Ectodermal cell (in vitro differentiated cells): Measurements from ENCODE around the gene RBP3.

ENCODE experiments used
- H3K27ac ChIP-seq: 2 replicates; pipeline ENCODE4 v1.7.0; 2013; ENCODE audit warnings: mild to moderate bottlenecking, low read depth, low read length; ENCODE audit not compliant: insufficient read depth, poor library complexity, severe bottlenecking
- H3K27me3 ChIP-seq: 2 replicates; pipeline ENCODE4 v1.7.0; 2013; ENCODE audit warnings: mild to moderate bottlenecking, low read length; ENCODE audit not compliant: insufficient read depth, control insufficient read depth, poor library complexity, severe bottlenecking
- H3K36me3 ChIP-seq: one replicate; pipeline ENCODE4 v1.7.0; 2013; ENCODE audit warnings: low read length; ENCODE audit not compliant: control insufficient read depth, insufficient read depth
- H3K4me1 ChIP-seq: one replicate; pipeline ENCODE4 v1.7.0; 2013; ENCODE audit warnings: low read length; ENCODE audit not compliant: control insufficient read depth, insufficient read depth
- H3K4me3 ChIP-seq: 2 replicates; pipeline ENCODE4 v1.7.0; 2013; ENCODE audit warnings: low read depth, low read length, control low read depth; ENCODE audit not compliant: insufficient read depth
- H3K9me3 ChIP-seq: 2 replicates; pipeline ENCODE4 v1.7.0; 2013; ENCODE audit warnings: mild to moderate bottlenecking, low read length, moderate library complexity; ENCODE audit not compliant: control insufficient read depth
- WGBS, 2 experiments: methylation state at CpG; one replicate each; pipeline ENCODE4 v1.1.7; 2013; ENCODE audit warnings: missing lambda C conversion rate in 2 of 2; 5-methylcytosine and 5-hydroxymethylcytosine counted together

RBP3 gene

GRCh38 chr10:47370015-47370767, 22.0 kb downstream of the RBP3 start:
- Histone ChIP-seq H3K27ac (no peak overlapping the region), H3K4me1 (no peaks in the 10 kb centered on the region), H3K36me3 (no peaks in the 10 kb centered on the region), H3K9me3 (no peaks in the 10 kb centered on the region), H3K27me3 (no peaks in the 10 kb centered on the region), H3K4me3 (no peak overlapping the region)
- 90 to 93% methylated on average over 10 to 11 of the region's 11 CpGs for WGBS, 2 experiments

- Histone ChIP-seq H3K4me1 (no peaks in the 10 kb centered on the region), H3K9me3 (no peaks in the 10 kb centered on the region), H3K27me3 (no peaks in the 10 kb centered on the region), H3K27ac (no peak overlapping the region), H3K36me3 (no peaks in the 10 kb centered on the region), H3K4me3 (no peak overlapping the region)
- 97% methylated on average over 7 of the region's 7 CpGs for WGBS, 2 experiments
These were observed 22.7 kb downstream of the RBP3 start for GRCh38 chr10:47370878-47371277.

GRCh38 chr10:47371629-47372485, 23.7 kb downstream of the RBP3 start:
- Histone ChIP-seq H3K4me3 (no peak overlapping the region), H3K27ac (no peak overlapping the region), H3K9me3 (no peaks in the 10 kb centered on the region), H3K27me3 (no peaks in the 10 kb centered on the region), H3K4me1 (no peaks in the 10 kb centered on the region), H3K36me3 (no peaks in the 10 kb centered on the region)
- 88 to 89% methylated on average over 6 to 7 of the region's 7 CpGs for WGBS, 2 experiments

- Histone ChIP-seq H3K36me3 (no peaks in the 10 kb centered on the region), H3K27me3 (no peaks in the 10 kb centered on the region), H3K4me1 (no peaks in the 10 kb centered on the region), H3K27ac (no peak overlapping the region), H3K4me3 (no peak overlapping the region), H3K9me3 (no peaks in the 10 kb centered on the region)
- WGBS, 2 experiments, result 89 to 92% methylated on average over 6 of the region's 6 CpGs
These were observed 24.6 kb downstream of the RBP3 start for GRCh38 chr10:47372726-47373125.

GRCh38 chr10:47374611-47375536, 26.7 kb downstream of the RBP3 start:
- WGBS, 2 experiments, result 96 to 97% methylated on average over 12 of the region's 12 CpGs

GRCh38 chr10:47376522-47377220, 28.5 kb downstream of the RBP3 start:
- H3K9me3 ChIP-seq, result no peaks in the 10 kb centered on the region
- H3K27ac ChIP-seq, result no peak overlapping the region
- H3K4me1 ChIP-seq, result no peaks in the 10 kb centered on the region
- H3K27me3 ChIP-seq, result peaks cover 10% of the 10 kb centered on the region
- H3K4me3 ChIP-seq, result no peak overlapping the region
- WGBS, 2 experiments, result 90 to 92% methylated on average over 10 of the region's 10 CpGs
- H3K36me3 ChIP-seq, result no peaks in the 10 kb centered on the region

More at GRCh38 chr10:47374611-47375536, 26.7 kb downstream of the RBP3 start:
- no peaks in the 10 kb centered on the region for H3K4me1 ChIP-seq
- no peaks in the 10 kb centered on the region for H3K9me3 ChIP-seq
- H3K36me3 ChIP-seq, result no peaks in the 10 kb centered on the region
- peaks cover 4% of the 10 kb centered on the region for H3K27me3 ChIP-seq
- no peak overlapping the region for H3K4me3 ChIP-seq
- H3K27ac ChIP-seq, result no peak overlapping the region

GRCh38 chr10:47378183-47378510, 30.0 kb downstream of the RBP3 start:
- Histone ChIP-seq H3K36me3 (no peaks in the 10 kb centered on the region), H3K27me3 (peaks cover 21% of the 10 kb centered on the region), H3K4me1 (no peaks in the 10 kb centered on the region), H3K9me3 (no peaks in the 10 kb centered on the region), H3K4me3 (no peak overlapping the region), H3K27ac (no peak overlapping the region)
- 92 to 96% methylated on average over 4 of the region's 4 CpGs for WGBS, 2 experiments

- H3K36me3 ChIP-seq, result no peaks in the 10 kb centered on the region
- H3K9me3 ChIP-seq, result no peaks in the 10 kb centered on the region
- no peak overlapping the region for H3K4me3 ChIP-seq
- H3K27ac ChIP-seq, result no peak overlapping the region
- H3K27me3 ChIP-seq, result peaks cover 28% of the 10 kb centered on the region
- WGBS, 2 experiments, result 84 to 88% methylated on average over 15 of the region's 15 CpGs
- peaks cover 3% of the 10 kb centered on the region for H3K4me1 ChIP-seq
These were observed 30.7 kb downstream of the RBP3 start for GRCh38 chr10:47378606-47379444.

GRCh38 chr10:47379445-47379785, 31.3 kb downstream of the RBP3 start:
- no peak overlapping the region for H3K4me3 ChIP-seq
- H3K27me3 ChIP-seq, result peaks cover 34% of the 10 kb centered on the region
- no peaks in the 10 kb centered on the region for H3K36me3 ChIP-seq
- H3K4me1 ChIP-seq, result peaks cover 3% of the 10 kb centered on the region
- no peaks in the 10 kb centered on the region for H3K9me3 ChIP-seq
- WGBS, 2 experiments, result 78 to 80% methylated on average over 7 of the region's 7 CpGs
- H3K27ac ChIP-seq, result no peak overlapping the region
